Measurements from ENCODE around the gene RGL4. TPM values are rescaled to one million over a fixed set of nuclear protein-coding genes. Genes with fewer than 3 reads are reported as not detected.

Gene RGL4
- total RNA-seq, 4 donors from 2014 or later: 0.27 TPM; not detected in 3

GRCh38 chr22:23691748-23692423 is 1.1 kb downstream of the RGL4 start:
- no peak overlapping the region for H3K4me3 ChIP-seq
- no peak for ATAC-seq
- no peaks in the 10 kb centered on the region for H3K9me3 ChIP-seq
- H3K4me1 ChIP-seq: peaks cover 0 to 2% (median 0%) of the 10 kb centered on the region in 3 donors
- 80 to 100% methylated on average over 1 to 7 of the region's 12 CpGs for WGBS, 2 donors (ENCODE audit: low coverage in 1 of 2)
- TF ChIP-seq EP300 (IDR thresholded peaks at IDR 0.05) (no peak), POLR2AphosphoS5 (IDR thresholded peaks at IDR 0.05) (no peak), POLR2A (IDR thresholded peaks at IDR 0.05) (no peak), CTCF (IDR thresholded peaks at IDR 0.05) (no peak)
- H3K36me3 ChIP-seq: peaks cover 0 to 77% of the 10 kb centered on the region in 2 donors
- H3K27me3 ChIP-seq: no peaks in the 10 kb centered on the region
- H3K27ac ChIP-seq: no peak overlapping the region

DNA sequence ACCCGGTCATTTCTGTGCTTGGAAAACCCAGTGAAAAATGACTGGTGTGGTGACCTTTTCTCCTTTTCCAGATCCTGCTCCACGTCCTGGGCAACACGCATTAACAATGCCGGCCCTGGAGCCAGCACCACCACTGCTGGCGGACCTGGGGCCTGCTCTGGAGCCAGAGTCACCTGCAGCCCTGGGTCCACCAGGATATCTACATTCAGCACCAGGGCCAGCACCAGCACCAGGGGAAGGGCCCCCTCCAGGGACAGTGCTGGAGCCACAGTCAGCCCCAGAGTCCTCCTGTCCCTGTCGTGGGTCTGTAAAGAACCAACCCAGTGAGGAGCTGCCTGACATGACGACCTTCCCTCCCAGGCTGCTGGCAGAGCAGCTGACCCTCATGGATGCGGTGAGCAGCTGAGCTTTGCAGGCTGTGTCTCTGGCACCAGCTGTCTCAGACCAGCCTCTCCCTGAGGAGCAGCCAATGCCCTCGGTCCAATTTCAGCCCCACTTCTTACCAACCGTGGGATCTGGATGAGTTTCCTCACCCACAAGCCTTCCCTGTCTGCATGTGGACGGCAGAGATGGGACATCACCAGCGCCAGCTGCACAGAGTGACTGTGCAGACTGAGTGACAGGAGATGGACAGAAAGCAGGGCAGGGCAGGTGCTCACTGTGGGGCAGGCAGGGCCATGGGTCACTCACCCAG is 1.9 kb downstream of the RGL4 start:
- no peak for ATAC-seq

DNA sequence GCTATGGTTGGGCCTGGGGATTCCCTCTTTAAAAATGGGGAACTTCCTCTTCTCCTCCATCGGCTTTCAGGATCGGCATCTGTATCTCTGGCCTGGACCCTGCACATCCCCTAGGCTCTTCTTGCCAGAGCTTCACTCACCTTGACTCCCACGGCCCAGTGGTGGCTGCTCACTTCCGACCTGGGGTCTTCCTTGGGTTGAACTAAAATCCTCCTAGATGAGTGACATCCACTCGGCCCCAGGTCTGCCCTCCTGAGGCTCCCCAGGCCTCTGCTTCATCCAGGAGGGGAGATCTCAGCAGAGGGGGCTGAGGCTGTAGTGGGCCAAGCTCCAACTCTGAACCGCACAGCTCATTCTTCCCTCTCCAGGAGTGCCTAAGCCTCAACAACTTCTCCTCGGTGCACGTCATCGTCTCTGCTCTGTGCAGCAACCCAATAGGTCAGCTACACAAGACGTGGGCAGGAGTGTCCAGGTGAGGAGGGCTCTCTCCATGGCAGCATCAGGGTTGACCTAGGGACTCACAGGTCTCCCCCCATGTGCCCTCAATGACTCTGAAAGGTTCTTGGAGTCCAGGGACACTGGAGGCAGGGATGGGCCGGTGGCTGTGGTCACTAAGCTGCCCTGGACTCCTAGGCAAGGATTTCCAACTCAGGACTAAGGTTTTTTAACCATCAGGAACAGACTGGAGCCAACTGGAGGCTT is 3.3 kb downstream of the RGL4 start:
- Histone ChIP-seq H3K4me1 (no peaks in the 10 kb centered on the region), H3K36me3 (peaks cover 0 to 98% of the 10 kb centered on the region in 2 donors), H3K27me3 (no peaks in the 10 kb centered on the region), H3K9me3 (no peaks in the 10 kb centered on the region), H3K27ac (no peak overlapping the region), H3K4me3 (no peak overlapping the region)
- ATAC-seq: no peak
- WGBS, 2 donors (ENCODE audit: low coverage in 1 of 2): 100% methylated on average over 1 to 3 of the region's 11 CpGs
- TF ChIP-seq EP300 (IDR thresholded peaks at IDR 0.05) (no peak), POLR2A (IDR thresholded peaks at IDR 0.05) (no peak), CTCF (IDR thresholded peaks at IDR 0.05) (no peak), POLR2AphosphoS5 (IDR thresholded peaks at IDR 0.05) (no peak)

More for the DNA sequence above, 1.9 kb downstream of the RGL4 start:
- Histone ChIP-seq H3K9me3 (no peaks in the 10 kb centered on the region), H3K36me3 (peaks cover 0 to 86% of the 10 kb centered on the region in 2 donors), H3K4me3 (no peak overlapping the region), H3K27me3 (no peaks in the 10 kb centered on the region), H3K27ac (no peak overlapping the region), H3K4me1 (no peaks in the 10 kb centered on the region)
- 80% methylated on average over 1 of the region's 12 CpGs; no CpG with 5 or more reads in 1 of the 2 donors for WGBS, 2 donors (ENCODE audit: low coverage in 1 of 2)
- TF ChIP-seq CTCF (IDR thresholded peaks at IDR 0.05): no peak
- TF ChIP-seq EP300 (IDR thresholded peaks at IDR 0.05): no peak
- no peak for TF ChIP-seq POLR2AphosphoS5 (IDR thresholded peaks at IDR 0.05)
- TF ChIP-seq POLR2A (IDR thresholded peaks at IDR 0.05): no peak

GRCh38 chr22:23695141-23695540 is 4.3 kb downstream of the RGL4 start:
- no peak for ATAC-seq
- H3K9me3 ChIP-seq: no peaks in the 10 kb centered on the region
- H3K36me3 ChIP-seq: peaks cover 0 to 96% of the 10 kb centered on the region in 2 donors
- TF ChIP-seq CTCF (IDR thresholded peaks at IDR 0.05) (no peak), POLR2AphosphoS5 (IDR thresholded peaks at IDR 0.05) (no peak), EP300 (IDR thresholded peaks at IDR 0.05) (no peak), POLR2A (IDR thresholded peaks at IDR 0.05) (no peak)
- no peaks in the 10 kb centered on the region for H3K4me1 ChIP-seq
- 95% methylated on average over 2 of the region's 3 CpGs; no CpG with 5 or more reads in 1 of the 2 donors for WGBS, 2 donors (ENCODE audit: low coverage in 1 of 2)
- no peak overlapping the region for H3K4me3 ChIP-seq
- H3K27ac ChIP-seq: no peak overlapping the region
- no peaks in the 10 kb centered on the region for H3K27me3 ChIP-seq
